ENCODE data around the gene OPA1.

DNA sequence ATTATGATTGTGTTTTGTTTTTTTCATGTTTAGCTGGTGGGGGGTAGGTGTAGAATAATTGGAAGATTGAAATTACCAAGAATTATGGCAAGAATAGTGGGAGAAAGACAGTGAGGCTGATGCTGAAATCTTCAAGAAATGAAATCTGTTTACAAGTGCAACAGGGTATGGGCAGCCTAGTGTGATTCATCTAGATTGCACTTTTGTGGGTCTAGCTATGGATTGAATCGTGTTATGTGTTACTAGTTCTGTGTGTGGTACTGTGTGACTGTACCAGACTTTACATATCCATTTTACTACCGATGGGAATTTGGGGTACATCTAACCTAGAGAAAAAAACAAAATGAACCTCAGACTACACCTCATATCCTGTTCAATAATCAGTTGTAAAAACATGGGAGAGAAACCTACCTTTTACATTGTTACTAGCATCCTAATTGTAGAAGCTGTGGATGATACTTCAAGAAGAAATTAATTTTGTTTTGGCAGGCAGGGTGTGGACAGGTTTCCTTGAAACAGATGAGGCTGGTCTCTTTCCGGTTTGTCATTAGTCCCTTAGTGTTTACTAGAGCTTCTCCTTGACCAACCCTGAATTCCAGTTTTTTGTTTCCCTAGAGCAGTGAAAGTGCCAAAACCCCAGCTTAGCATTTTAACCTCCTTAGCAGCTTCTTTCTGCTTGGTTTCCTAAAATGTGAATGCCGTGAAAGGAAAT is 47.9 kb downstream of the OPA1 start:
- TF ChIP-seq, protein P1, sequence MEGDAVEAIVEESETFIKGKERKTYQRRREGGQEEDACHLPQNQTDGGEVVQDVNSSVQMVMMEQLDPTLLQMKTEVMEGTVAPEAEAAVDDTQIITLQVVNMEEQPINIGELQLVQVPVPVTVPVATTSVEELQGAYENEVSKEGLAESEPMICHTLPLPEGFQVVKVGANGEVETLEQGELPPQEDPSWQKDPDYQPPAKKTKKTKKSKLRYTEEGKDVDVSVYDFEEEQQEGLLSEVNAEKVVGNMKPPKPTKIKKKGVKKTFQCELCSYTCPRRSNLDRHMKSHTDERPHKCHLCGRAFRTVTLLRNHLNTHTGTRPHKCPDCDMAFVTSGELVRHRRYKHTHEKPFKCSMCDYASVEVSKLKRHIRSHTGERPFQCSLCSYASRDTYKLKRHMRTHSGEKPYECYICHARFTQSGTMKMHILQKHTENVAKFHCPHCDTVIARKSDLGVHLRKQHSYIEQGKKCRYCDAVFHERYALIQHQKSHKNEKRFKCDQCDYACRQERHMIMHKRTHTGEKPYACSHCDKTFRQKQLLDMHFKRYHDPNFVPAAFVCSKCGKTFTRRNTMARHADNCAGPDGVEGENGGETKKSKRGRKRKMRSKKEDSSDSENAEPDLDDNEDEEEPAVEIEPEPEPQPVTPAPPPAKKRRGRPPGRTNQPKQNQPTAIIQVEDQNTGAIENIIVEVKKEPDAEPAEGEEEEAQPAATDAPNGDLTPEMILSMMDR (conservative IDR thresholded peaks at IDR 0.05; ENCODE audit: low read length), result no peak
- no peak for TF ChIP-seq EZH2phosphoT487 (IDR thresholded peaks at IDR 0.05; ENCODE audit: borderline replicate concordance)
